Gastroesophageal sphincter (tissue), 3 donors: Measurements from ENCODE around the gene FAR2.
"Not testable (repeated sequence)": the region's sequence is repeated elsewhere in the genome, so short reads cannot be mapped to it uniquely, and the experiment has no call there.

ENCODE experiments used
- CTCF ChIP-seq, 4 experiments: fragments of 200-600 bp in 2 of 4; fragments of 450-650 bp in 2 of 4; sonication (generic) in 1 of 4; IDR thresholded peaks; one replicate each; pipeline ENCODE4 v1.5.1; 2017 to 2019; ENCODE audit warnings: antibody characterized with exemption in 4 of 4, mild to moderate bottlenecking in 2 of 4, moderate library complexity in 2 of 4
- EP300 ChIP-seq: sonication (generic); formaldehyde crosslinking; IDR thresholded peaks from one replicate; pipeline ENCODE4 v1.6.1; 2017; ENCODE audit warnings: antibody characterized with exemption, mild to moderate bottlenecking
- POLR2A ChIP-seq, 2 donors: fragments of 450-650 bp; IDR thresholded peaks; one replicate each; pipeline ENCODE4 v1.6.1; 2017; ENCODE audit warnings: antibody characterized with exemption in 2 of 2, mild to moderate bottlenecking in 2 of 2, moderate library complexity in 1 of 2
- POLR2AphosphoS5 ChIP-seq: sonication (generic); formaldehyde crosslinking; IDR thresholded peaks from one replicate; pipeline ENCODE4 v1.6.1; 2017; ENCODE audit warnings: antibody characterized with exemption

GRCh38 chr12:29257687-29258086 is 108.6 kb downstream of the FAR2 start:
- not testable (repeated sequence) for TF ChIP-seq POLR2AphosphoS5; CTCF (IDR thresholded peaks at IDR 0.05); POLR2A (IDR thresholded peaks at IDR 0.05); EP300
